GM18507 (cell line): Measurements from ENCODE around the gene MAP3K4.

Experiments
- DNase-seq: peaks from one replicate; pipeline ENCODE4 v3.0.0; 2011; ENCODE audit warnings: low read depth; ENCODE audit not compliant: insufficient read length; ENCODE audit errors: extremely low spot score
- FAIRE-seq: peaks from 2 replicates; lab custom pipeline; 2011; peaks lifted over from hg19 to GRCh38; lab: Jason Lieb, UNC

The MAP3K4 gene

GRCh38 chr6:161064915-161065314 lies 73.3 kb downstream of the MAP3K4 start:
- FAIRE-seq, result no peak
- no peak for DNase-seq

- FAIRE-seq (no peak), DNase-seq (no peak)
These were observed 74.9 kb downstream of the MAP3K4 start for GRCh38 chr6:161066511-161066910.

GRCh38 chr6:161067749-161068148 lies 76.2 kb downstream of the MAP3K4 start:
- DNase-seq (no peak), FAIRE-seq (no peak)

GRCh38 chr6:161068321-161068741 lies 76.8 kb downstream of the MAP3K4 start:
- FAIRE-seq, result no peak

GRCh38 chr6:161073930-161074329 lies 82.4 kb downstream of the MAP3K4 start:
- no peak for DNase-seq
- no peak for FAIRE-seq

More at GRCh38 chr6:161068321-161068741, 76.8 kb downstream of the MAP3K4 start:
- no peak for DNase-seq

- no peak for FAIRE-seq
These were observed 83.0 kb downstream of the MAP3K4 start for GRCh38 chr6:161074496-161075121.

GRCh38 chr6:161076181-161076677 lies 84.7 kb downstream of the MAP3K4 start:
- FAIRE-seq, result no peak
- DNase-seq, result no peak

More at GRCh38 chr6:161074496-161075121, 83.0 kb downstream of the MAP3K4 start:
- no peak for DNase-seq

- DNase-seq (no peak), FAIRE-seq (no peak)
These were observed 88.1 kb downstream of the MAP3K4 start for GRCh38 chr6:161079566-161080262.

- FAIRE-seq (no peak), DNase-seq (no peak)
These were observed 88.8 kb downstream of the MAP3K4 start for GRCh38 chr6:161080263-161080970.

GRCh38 chr6:161082215-161082614 lies 90.6 kb downstream of the MAP3K4 start:
- FAIRE-seq, result no peak

GRCh38 chr6:161085246-161085645 lies 93.7 kb downstream of the MAP3K4 start:
- no peak for FAIRE-seq
- DNase-seq, result no peak

More at GRCh38 chr6:161082215-161082614, 90.6 kb downstream of the MAP3K4 start:
- no peak for DNase-seq

- DNase-seq (no peak), FAIRE-seq (no peak)
These were observed 97.2 kb downstream of the MAP3K4 start for GRCh38 chr6:161088676-161089328.

- FAIRE-seq, result no peak
- DNase-seq, result no peak
These were observed 99.6 kb downstream of the MAP3K4 start for GRCh38 chr6:161091151-161091550.

GRCh38 chr6:161091972-161092701 lies 100.6 kb downstream of the MAP3K4 start:
- DNase-seq, result no peak
- FAIRE-seq, result no peak

- no peak for FAIRE-seq
These were observed 103.4 kb downstream of the MAP3K4 start for GRCh38 chr6:161094955-161095354.

GRCh38 chr6:161095916-161096315 lies 104.3 kb downstream of the MAP3K4 start:
- FAIRE-seq, result no peak
- DNase-seq, result no peak

More at GRCh38 chr6:161094955-161095354, 103.4 kb downstream of the MAP3K4 start:
- no peak for DNase-seq

GRCh38 chr6:161100072-161100471 lies 108.5 kb downstream of the MAP3K4 start:
- FAIRE-seq, result no peak
- no peak for DNase-seq

GRCh38 chr6:161101517-161101916 lies 109.9 kb downstream of the MAP3K4 start:
- DNase-seq (no peak), FAIRE-seq (no peak)

- FAIRE-seq (no peak), DNase-seq (no peak)
These were observed 111.9 kb downstream of the MAP3K4 start for GRCh38 chr6:161103475-161103874.
